Measurements from ENCODE around the gene MTRF1L.

GRCh38 chr6:152946484-152946883, 56.0 kb downstream of the MTRF1L start:
- TF ChIP-seq CTCF (IDR thresholded peaks at IDR 0.05): no peak
- no peak for TF ChIP-seq EZH2 (IDR thresholded peaks at IDR 0.05; ENCODE audit: borderline replicate concordance, insufficient read depth, low read depth, low read length, poor library complexity, severe bottlenecking)

Data from B cell (primary cell).